ENCODE measurements around the gene ATP8A2.
"Not testable (repeated sequence)": the region's sequence is repeated elsewhere in the genome, so short reads cannot be mapped to it uniquely, and the experiment has no call there.

ATP8A2 gene

DNA sequence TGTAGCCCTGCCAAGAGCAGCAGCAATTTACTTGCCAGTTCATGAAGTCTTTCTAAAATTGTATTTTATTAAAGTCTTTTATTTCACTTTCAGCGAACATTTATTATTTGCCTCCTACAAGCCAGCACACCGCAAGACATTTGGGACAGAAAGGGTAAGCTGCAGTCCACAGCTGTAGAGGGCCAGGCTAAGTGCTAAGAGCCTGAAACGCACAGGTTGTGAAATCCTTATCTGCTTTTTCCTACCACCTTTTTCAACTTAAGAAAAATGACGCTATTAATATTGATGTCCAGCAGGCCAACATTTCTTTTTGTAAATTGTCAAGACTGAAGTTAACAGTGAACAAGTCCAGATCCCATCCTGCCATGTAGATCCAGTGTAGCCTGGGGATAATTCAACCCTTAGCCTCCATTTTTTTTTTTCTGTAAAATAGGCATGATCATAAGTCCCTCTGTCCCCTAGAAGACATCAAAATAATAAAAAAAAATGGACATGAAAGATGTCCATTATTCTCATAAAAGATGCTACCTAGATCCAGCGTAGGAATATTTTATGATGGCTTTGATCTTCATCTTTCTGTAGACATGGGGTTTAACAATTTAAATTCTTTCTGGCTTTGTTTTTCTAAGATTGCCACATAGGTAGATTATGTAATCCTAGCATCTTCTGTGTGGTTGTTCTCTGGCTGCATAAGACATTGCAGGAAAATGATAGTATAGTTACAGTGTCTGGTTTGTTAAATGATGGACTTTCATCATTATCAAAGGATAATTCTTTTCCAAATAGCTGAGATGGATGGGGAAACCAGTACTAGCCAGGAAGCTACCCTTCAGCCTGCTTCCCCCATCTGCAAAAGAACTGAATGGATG lies 551.7 kb downstream of the ATP8A2 start:
- no peak for DNase-seq (ENCODE audit: low read depth)

DNA sequence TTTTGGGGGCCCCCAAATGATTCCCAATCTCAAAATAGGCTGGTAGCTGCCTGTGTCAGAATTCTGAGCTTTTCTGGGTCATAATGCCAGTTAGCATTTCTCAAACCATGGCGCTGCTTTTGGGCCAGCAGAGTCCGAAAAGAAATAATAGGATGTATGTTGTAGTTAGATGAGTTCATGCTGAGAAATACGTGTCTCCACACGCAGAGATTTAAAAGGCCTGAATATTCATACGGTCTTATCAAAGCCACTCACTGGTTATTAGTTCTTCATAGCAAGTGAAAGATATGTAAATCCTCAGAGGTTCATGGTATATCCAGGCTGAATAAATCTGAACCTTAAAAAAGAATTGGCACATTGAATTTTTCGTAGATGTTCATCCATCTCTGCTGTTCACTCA lies 555.6 kb downstream of the ATP8A2 start:
- no peak for DNase-seq (ENCODE audit: low read depth)

DNA sequence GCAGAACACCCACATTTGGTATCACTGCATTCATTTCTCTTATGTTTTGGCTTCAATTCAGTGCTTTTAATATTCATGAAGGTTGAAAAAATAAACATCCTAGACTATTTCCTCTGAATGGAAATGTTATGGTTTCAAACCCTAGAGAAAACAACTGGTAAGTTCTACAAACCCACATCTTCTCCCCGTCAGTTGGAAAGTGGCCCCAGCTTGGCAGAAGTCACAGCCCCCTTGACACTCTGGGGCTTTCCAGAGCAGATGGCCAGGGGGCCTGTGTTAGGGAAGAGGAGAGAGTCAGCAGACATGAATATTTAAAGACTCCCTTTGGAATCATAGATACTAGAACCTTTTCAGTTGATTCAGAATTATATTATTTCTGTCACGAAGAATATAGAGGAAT lies 556.2 kb downstream of the ATP8A2 start:
- no peak for DNase-seq (ENCODE audit: low read depth)

DNA sequence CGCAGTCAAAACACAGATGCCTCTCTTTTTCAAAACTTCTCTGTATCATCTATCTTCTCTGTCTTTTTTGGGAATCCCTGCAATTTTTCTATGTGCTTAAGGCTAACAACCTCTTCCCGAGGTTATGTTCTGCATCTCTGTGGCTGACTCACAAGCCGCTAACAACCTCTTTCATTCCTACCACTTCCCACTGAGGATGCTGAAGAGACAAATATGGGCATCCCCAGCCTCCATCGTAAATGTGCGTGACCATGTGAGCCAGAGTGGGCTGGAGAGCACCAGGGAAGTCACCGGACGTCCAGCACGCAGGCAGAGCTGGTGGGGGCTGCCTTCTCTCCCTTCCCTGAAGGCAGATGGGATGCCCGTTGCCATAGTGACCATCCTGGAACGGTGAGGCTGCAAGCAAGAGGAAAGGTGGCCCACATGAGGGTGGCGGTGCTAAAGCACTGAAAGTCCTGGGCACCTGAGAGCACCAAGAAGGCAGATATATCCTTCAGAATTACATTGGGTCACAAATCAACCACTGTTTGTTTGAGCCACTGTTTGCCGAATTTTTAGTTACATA lies 557.2 kb downstream of the ATP8A2 start:
- no peak for DNase-seq (ENCODE audit: low read depth)

DNA sequence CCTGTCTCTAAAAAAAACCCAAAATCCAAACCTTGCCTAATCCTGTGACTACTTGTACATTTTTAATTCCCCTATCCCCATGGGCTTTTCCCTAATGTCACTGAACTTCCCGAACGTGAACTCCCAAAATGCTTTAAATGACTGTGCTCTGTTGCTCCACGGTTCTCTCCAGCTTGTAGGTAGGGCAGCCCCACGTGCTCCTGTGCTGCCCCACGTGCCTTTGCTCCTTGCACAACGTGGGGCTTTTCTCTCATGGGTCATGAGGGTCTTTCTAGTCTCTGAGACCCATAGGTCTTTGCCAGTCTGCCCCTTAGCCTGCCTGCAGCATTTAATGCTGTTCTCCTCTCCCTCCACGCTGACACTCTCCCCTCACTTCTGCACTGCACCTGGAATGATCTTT lies 558.0 kb downstream of the ATP8A2 start:
- no peak for DNase-seq (ENCODE audit: low read depth)

DNA sequence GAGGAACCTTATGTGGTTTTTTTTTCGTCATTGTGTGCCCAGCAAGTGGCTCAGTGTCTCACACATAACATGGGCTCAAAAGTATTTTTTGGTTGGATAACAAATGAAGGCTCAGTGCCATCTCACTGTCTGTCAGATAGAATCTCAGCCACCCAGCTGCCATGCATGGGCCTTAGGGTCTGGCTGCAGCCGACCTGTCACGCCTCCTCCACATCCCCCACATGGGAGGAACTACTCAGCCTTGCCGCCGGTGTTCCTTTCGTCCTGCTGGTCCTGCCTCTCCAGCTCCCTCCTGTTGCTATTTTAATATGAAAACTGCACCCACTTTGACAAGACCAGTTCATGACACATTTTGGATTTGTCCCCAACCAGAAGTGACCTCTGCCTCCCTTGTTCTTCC lies 558.9 kb downstream of the ATP8A2 start:
- DNase-seq (ENCODE audit: low read depth) = no peak

DNA sequence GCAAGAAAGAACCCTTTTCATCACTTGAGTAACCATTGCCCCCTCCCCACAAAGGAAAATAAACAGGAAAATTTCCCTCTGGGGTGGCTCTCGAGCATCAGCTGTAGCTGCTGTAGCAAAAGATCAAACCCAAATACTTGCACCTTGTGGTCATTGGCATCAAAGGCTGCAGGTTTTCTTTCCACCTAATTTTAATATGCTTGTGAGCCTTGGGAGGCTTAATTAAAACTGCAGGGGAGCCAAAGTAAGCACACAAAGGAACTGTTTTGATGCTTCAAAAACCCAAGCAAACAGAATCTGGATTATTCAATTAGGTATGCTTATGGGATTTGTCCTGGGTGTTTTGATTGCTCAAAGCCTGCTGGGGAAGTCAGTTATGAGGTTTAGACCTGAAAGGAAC lies 560.6 kb downstream of the ATP8A2 start:
- no peak for DNase-seq (ENCODE audit: low read depth)

DNA sequence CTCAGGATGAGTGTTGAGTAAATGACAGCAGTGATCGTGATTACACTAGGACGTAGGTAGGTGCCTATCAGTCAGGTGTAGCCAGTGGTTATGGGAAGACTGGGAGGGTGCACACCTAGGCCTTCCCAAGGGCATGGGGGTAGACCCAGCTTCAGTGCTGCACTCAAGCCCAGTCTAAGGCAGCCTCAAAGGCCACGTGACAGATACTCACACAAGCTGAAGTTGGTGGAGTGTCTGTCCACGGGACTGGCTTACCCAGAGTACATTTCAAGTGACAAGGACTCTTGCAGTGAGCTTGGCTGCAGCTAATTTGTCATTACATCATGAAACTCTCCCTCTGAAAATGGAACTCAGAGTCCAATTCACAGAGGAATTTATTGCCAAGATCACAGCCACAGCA lies 561.7 kb downstream of the ATP8A2 start:
- no peak for DNase-seq (ENCODE audit: low read depth)

DNA sequence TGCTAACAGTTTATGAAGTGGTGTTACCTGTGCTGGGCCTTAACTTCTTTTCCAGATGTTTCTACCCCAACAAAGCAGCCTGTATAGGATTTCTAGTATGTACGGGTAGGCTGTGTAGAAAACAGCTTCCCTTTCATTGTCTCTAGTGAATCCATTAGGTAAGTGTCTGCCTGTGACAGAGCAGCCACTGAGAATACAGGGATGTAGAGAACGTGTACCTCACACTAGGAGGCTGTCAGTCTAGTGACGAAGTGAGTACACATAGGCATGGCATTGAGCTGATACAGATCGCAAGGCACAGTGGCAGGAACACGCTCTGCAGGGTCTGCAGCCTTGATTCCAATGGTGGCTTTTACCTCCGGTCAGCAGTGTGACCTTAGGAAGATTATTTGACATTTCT lies 562.4 kb downstream of the ATP8A2 start:
- no peak for DNase-seq (ENCODE audit: low read depth)

DNA sequence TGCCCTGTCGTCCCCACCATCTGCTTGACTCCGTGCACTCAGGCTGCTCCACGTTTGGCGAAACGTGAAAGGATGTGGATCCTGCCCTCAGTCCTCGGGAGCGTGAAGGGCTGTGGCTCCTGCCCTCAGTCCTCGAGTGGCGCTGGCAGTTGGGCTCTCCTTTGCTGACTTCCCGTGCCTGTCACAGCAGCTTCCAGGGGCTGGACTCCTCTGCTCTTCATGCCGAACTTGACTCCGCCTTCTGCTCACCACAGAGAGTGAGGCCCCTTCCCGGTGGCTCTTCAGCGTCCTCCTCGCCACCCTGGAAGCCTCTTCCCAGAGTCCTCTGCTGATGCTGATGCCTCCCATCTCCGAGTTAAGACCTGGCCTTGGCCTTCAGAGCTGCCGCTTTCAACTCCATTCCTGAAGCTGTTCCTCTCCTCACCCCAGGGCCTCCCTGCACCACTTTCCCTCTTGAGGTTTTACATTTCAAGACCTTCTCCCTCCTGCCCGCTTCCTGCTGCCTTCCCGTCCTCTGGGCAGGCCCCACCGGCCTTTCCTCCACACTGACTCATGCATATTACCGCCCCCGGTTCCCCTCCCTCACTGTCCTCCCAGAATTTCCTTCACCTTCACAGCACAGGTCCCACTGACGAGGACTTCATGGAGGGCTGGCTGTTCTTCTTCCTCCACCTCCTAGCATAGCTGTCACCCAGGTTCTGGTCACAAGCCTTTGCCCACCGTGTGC lies 568.4 kb downstream of the ATP8A2 start:
- DNase-seq (ENCODE audit: low read depth) = no peak

DNA sequence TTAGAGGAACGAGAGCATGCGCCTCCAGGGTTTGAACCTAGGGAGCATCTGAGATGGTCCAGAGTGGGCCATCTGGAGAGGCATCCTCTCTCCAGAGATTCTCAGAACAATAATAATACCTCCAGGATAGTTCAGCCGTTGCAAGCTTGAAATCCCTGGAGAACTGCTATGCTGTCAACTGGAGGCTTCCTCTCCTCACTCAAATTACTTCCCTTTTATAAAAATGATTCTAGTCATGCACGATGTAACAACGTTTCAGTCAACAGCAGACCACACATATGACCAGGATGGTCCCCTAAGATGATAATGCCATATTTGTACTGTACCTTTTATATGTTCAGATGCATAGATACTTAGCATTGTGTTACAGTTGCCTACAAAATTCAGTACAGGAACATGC lies 571.3 kb downstream of the ATP8A2 start:
- DNase-seq (ENCODE audit: low read depth) = no peak

DNA sequence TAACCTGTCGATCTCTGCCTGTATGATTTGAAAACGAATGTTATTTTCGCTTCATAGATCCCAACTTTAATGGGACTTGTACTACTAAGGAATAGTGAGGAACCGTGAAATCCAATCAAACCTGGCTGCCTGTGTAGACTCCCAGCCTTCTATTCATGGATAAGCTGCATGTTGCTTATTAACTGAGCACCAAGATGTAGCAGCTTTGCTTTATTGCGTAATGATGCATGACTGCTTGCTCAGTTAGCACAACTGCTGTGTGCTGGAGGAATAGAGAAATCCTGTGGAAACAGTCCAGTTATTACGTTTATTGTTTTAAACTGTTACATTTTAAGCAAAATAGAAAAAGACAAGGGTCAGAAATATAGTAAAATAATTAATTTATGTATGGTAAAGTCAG lies 571.9 kb downstream of the ATP8A2 start:
- DNase-seq (ENCODE audit: low read depth) = no peak

DNA sequence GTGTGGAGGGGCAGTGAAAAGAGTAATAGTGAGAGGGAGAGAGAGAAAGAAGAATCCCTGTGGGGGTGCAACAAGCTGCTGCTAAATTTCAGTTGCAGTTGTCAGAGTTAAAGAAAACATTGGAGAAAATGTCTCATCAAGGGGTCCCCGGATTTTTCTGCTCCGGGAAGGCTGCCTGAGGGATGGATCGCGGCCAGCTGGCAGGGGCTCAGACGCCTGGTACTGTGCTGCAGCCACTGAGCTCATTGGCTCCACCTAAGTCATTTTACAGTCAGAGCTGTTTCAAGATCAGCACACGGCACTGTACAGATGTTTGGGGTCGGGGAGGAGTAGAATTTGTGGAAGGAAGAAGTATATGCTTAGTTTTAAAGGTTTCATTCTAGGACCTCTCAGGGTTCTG lies 573.8 kb downstream of the ATP8A2 start:
- no peak for DNase-seq (ENCODE audit: low read depth)

DNA sequence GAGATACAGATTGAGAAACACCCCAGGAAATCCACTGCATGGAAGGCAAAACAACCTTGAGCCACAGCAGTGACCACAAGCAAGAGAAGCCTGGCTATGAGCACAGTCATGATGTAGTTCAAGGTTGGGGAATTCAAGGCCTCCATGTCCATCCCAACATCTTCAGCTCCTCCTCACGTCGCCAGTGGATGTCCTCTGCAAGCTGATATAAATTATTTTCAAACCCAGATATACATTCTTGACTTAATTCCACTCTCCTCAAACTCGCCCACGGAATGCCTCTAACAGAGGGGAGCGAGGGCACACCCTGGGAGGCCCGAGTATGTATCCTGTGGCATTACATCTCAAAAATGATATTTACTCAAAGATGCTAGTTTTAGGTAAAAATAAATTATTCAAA lies 574.5 kb downstream of the ATP8A2 start:
- DNase-seq (ENCODE audit: low read depth) = no peak

DNA sequence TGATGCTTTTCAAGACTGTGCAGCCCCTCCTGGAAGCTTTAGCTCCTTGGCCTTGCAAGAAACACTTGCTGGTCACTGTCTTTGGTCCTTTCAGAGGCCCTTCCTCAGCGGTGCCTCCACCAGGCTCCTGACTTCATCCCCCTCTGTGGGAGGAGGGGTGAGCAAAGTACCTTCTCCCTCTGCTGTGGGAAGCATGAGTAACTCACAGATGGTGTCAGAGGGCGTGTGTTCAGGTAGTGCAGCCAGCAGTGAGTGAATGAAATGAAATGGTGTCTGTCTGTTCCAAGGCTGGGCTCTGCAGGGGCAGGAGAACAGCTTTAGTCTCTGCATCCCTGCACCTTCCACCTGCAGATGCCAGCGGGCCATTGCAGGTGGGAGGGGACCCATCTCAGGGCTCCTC lies 577.1 kb downstream of the ATP8A2 start:
- no peak for DNase-seq (ENCODE audit: low read depth)

DNA sequence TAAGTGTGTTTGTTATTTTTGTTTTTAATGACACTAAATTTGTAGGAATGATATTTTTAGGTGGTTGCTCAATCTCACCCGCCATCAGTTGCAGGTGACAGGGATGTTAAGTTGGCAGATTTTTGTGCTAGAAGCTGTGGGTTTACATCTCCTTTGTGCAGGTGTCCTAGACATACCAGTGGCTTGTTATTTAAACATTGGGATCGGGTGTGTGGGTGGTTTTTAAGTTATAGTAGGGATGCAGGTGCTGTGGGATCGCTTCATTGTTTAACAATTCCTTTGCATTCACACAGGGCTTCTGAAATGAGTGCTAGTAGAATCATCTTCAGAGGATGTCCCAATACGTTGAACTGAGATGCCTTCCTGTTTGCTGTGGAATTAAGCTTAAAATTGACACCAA lies 580.1 kb downstream of the ATP8A2 start:
- DNase-seq (ENCODE audit: low read depth) = no peak

DNA sequence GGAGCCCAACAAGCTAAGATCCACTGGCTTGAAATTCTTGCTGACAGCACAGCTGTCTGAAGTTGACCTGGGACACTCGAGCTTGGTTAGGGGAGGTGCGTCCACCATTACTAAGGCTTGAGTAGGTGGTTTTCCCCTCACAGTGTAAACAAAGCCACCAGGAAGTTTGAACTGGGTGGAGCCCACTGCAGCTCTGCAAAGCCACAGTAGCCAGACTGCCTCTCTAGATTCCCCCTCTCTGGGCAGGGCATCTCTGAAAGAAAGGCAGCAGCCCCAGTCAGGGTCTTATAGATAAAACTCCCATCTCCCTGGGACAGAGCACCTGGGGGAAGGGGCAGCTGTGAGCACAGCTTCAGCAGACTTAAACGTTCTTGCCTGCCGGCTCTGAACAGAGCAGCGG lies 582.3 kb downstream of the ATP8A2 start:
- DNase-seq (ENCODE audit: low read depth) = not testable (repeated sequence)

DNA sequence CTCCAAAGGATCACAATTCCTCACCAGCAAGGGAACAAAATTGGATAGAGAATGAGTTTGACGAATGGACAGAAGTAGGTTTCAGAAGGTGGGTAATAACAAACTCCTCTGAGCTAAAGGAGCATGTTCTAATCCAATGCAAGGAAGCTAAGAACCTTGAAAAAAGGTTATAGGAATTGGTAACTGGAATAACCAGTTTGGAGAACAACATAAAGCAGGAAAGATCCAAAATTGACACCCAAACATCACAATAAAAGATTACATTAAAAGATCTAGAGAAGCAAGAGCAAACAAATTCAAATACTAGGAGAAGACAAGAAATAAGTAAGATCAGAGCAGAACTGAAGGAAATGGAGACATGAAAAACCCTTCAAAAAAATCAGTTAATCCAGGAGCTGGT lies 583.2 kb downstream of the ATP8A2 start:
- not testable (repeated sequence) for DNase-seq (ENCODE audit: low read depth)

DNA sequence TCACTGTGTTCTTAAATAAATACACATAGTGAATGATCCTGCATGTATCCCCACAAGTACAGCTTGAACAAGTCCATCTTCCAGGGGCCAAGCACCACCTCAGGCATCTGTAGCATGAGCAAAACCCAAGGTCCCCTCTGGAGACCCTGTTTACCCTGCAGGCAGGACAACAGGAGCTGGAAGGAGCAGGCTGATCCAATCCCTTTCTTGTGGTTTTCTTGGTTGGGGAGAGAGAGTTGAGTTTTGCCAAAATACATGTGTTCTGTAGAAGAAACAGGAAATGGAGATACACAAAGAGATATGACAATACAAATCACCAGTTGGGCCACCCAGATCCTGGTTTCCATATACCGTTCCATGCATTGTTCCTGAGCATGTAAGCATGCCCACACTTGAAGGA lies 587.2 kb downstream of the ATP8A2 start:
- DNase-seq (ENCODE audit: low read depth) = no peak

DNA sequence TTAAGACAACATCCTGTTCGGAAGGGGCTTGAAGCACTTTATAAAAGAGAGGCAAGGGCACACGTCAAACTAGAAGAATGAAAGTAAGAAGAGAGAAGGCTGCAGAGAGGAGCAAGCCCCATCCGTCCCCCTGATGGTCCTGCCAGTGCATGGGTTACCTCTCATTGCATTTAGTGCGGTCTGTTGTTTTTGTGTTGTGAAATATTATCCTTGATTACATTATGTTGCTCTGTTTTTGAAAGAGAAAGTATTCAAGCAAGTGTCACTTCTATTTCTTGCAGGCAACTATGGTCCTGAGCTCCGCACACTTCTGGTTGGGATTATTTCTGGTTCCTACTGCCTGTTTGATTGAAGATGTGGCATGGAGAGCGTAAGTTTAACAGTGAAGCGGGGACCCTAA lies 589.5 kb downstream of the ATP8A2 start:
- no peak for DNase-seq (ENCODE audit: low read depth)

DNA sequence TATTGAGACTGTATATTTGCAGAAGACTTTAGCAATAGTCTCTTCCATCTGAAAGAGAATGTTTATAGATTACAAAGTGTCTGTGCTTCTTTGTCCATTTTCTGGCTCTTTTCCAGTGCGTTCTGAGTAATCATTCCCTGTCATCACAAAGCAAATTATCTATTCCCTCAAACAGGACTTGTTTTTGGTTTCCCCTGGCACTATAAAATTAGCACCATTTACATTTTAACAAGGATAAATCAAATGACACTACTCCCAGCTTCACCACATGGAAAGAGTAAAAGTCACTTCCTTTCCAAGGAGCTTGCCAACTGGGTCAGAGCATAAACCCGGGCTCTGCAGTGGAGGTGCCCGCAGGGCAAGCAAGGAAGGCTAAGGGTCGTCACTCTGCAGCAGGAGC lies 591.9 kb downstream of the ATP8A2 start:
- DNase-seq (ENCODE audit: low read depth) = no peak

DNA sequence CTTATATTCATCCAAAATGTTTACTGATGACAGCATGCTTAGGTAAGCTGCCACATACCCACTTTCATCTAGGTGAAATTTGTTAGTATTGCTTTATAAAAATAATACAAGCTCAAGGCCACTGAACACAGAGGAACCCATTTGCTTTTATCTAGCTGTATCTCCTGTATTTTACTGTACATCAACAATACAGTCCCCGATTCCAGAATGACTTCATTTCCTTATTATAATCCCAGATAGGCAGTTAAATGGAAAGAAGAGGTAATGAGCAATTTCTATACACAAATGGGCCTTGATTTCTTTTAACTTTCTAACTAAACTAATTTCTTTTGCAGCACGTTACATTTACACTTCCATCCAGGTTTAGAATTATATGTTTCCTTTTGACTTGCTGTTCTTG lies 593.8 kb downstream of the ATP8A2 start:
- DNase-seq (ENCODE audit: low read depth) = no peak

DNA sequence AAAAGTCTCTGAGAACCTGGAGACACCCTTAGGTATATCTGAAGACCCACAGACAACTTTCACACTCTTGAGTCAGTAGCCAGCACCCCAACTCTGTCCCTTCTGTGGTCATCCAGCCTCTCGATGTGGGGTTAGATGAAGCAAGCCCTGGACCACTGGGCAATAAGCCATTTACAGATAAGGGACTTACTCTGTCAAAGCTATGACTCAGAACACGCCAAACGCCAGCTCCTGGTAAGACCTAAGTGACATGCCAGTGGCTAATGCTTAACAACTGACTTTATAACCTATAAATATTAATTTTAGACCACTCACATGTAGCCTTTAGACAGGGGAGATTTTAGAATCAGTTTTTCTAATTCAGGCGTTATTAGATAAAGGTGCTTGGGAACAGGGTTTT lies 594.3 kb downstream of the ATP8A2 start:
- no peak for DNase-seq (ENCODE audit: low read depth)

Measured in stromal cell of bone marrow (primary cell).